GM12878 (cell line): ENCODE measurements around the gene SH2B3.

Experiments used
- CREM ChIP-seq: IDR thresholded peaks from 2 replicates; pipeline ENCODE4 v1.6.1; 2014; ENCODE audit warnings: antibody characterized with exemption, low read depth
- EP300 ChIP-seq, 2 experiments: fragments of 150-350 bp in 1 of 2; IDR thresholded peaks; 2 replicates each; pipeline ENCODE4 v1.6.1; 2011 to 2012; ENCODE audit warnings: low read depth in 2 of 2, low read length in 2 of 2, borderline replicate concordance in 1 of 2, improper control_type of control experiment in 1 of 2, inconsistent platforms in 1 of 2; ENCODE audit not compliant: control insufficient read depth in 1 of 2
- JUND ChIP-seq: IDR thresholded peaks from 2 replicates; pipeline ENCODE4 v1.6.1; 2012; ENCODE audit warnings: low read depth, mild to moderate bottlenecking, low read length, improper control_type of control experiment, moderate library complexity

DNA sequence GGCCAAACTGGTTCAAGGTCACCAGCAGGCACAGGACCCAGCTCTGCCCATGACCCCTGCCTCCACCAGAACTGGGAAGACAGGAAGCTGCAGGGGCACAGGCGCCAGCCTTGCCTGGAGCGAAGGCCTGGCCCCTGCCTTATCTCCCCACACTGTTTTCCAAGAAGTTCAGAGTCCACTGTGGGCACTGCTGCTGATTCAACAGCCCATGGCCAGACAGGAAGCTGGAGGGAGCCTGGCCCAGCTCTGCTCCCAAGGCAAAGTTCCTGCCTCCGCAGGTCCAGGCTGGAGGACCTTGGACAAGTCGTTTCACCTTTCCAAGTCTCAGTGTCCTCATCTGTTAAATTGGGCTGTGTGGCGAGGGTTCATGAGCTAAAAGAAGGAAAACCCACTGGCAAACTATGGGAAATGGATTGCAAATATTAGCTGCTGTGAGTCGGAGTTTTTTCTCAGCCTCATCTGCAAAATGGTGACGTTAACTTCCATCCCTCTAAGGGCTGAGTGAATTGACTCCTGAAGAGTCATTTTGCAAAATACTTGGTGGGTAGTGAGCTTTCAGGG is 38.0 kb upstream of the SH2B3 start:
- TF ChIP-seq CREM (no peak), JUND (no peak), EP300 (IDR thresholded peaks at IDR 0.05; ENCODE audit: borderline replicate concordance in 1 of 2, control insufficient read depth in 1 of 2, low read depth in 2 of 2, low read length in 2 of 2) (no peak)
